Neutrophil (primary cell): ENCODE measurements around the gene PTPRE.

Experiments
- H3K27ac ChIP-seq: fragments of 200-600 bp; sonication (generic); 2 replicates; pipeline ENCODE4 v1.5.1; 2016; ENCODE audit warnings: mild to moderate bottlenecking, moderate library complexity
- H3K27me3 ChIP-seq: fragments of 200-600 bp; sonication (generic); 2 replicates; pipeline ENCODE4 v1.6.0; 2016; ENCODE audit warnings: mild to moderate bottlenecking
- H3K36me3 ChIP-seq: fragments of 200-600 bp; sonication (generic); 2 replicates; pipeline ENCODE4 v1.5.1; 2017
- H3K4me1 ChIP-seq, 2 experiments: fragments of 200-600 bp in 1 of 2; sonication (generic) in 1 of 2; 1 replicate in 1 of 2; 2 replicates in 1 of 2; pipeline versions ENCODE4 v1.5.1 to v1.6.1; 2013 to 2016; ENCODE audit warnings: low read depth in 1 of 2, low read length in 1 of 2, mild to moderate bottlenecking in 1 of 2, moderate library complexity in 1 of 2; ENCODE audit not compliant: control insufficient read depth in 1 of 2, insufficient read depth in 1 of 2
- H3K4me3 ChIP-seq, 2 experiments: fragments of 200-600 bp in 1 of 2; sonication (generic) in 1 of 2; 1 replicate in 1 of 2; 2 replicates in 1 of 2; pipeline ENCODE4 v1.5.1; 2013 to 2016; ENCODE audit warnings: low read depth in 1 of 2, low read length in 1 of 2, mild to moderate bottlenecking in 1 of 2, moderate library complexity in 1 of 2
- H3K9me3 ChIP-seq: fragments of 200-600 bp; sonication (generic); 2 replicates; pipeline ENCODE4 v1.5.1; 2016
- CTCF ChIP-seq: fragments of 200-600 bp; sonication (generic); IDR thresholded peaks from 2 replicates; pipeline ENCODE4 v1.5.1; 2016; ENCODE audit warnings: antibody characterized with exemption

The PTPRE gene

GRCh38 chr10:128000471-128001362, 93.8 kb downstream of the PTPRE start:
- no peaks in the 10 kb centered on the region for H3K27me3 ChIP-seq
- no peak for TF ChIP-seq CTCF
- peaks cover 0 to 6% of the 10 kb centered on the region in 2 experiments for H3K4me1 ChIP-seq
- H3K4me3 ChIP-seq: no peak overlapping the region
- H3K36me3 ChIP-seq: no peaks in the 10 kb centered on the region
- H3K9me3 ChIP-seq: no peaks in the 10 kb centered on the region
- no peak overlapping the region for H3K27ac ChIP-seq

GRCh38 chr10:128001363-128001745, 94.5 kb downstream of the PTPRE start:
- Histone ChIP-seq H3K4me1 (peaks cover 0 to 5% of the 10 kb centered on the region in 2 experiments), H3K27ac (no peak overlapping the region), H3K36me3 (no peaks in the 10 kb centered on the region), H3K27me3 (no peaks in the 10 kb centered on the region), H3K4me3 (no peak overlapping the region), H3K9me3 (no peaks in the 10 kb centered on the region)
- no peak for TF ChIP-seq CTCF

GRCh38 chr10:128001849-128002248, 94.9 kb downstream of the PTPRE start:
- no peaks in the 10 kb centered on the region for H3K9me3 ChIP-seq
- no peak overlapping the region for H3K4me3 ChIP-seq
- no peak for TF ChIP-seq CTCF
- H3K27me3 ChIP-seq: no peaks in the 10 kb centered on the region
- no peak overlapping the region for H3K27ac ChIP-seq
- H3K4me1 ChIP-seq: peaks cover 0 to under 1% of the 10 kb centered on the region in 2 experiments
- H3K36me3 ChIP-seq: no peaks in the 10 kb centered on the region

- TF ChIP-seq CTCF: no peak
- no peaks in the 10 kb centered on the region for H3K36me3 ChIP-seq
- no peaks in the 10 kb centered on the region for H3K27me3 ChIP-seq
- H3K27ac ChIP-seq: no peak overlapping the region
- H3K4me3 ChIP-seq: no peak overlapping the region
- no peaks in the 10 kb centered on the region for H3K4me1 ChIP-seq
- no peaks in the 10 kb centered on the region for H3K9me3 ChIP-seq
These were observed 96.6 kb downstream of the PTPRE start for GRCh38 chr10:128003521-128003920.

- H3K27ac ChIP-seq: no peak overlapping the region
- no peaks in the 10 kb centered on the region for H3K9me3 ChIP-seq
- H3K27me3 ChIP-seq: no peaks in the 10 kb centered on the region
- no peaks in the 10 kb centered on the region for H3K4me1 ChIP-seq
- no peak overlapping the region for H3K4me3 ChIP-seq
- no peak for TF ChIP-seq CTCF
- H3K36me3 ChIP-seq: no peaks in the 10 kb centered on the region
These were observed 99.0 kb downstream of the PTPRE start for GRCh38 chr10:128005858-128006257.
